Heart right ventricle (tissue), 16 donors: ENCODE data around the gene HNRNPAB. TPM values are rescaled to one million over a fixed set of nuclear protein-coding genes. Genes with fewer than 3 reads are reported as not detected.
A peak's percentile ranks its signal among the peaks of the same experiment; 100 is the strongest.

Source experiments
- ATAC-seq, 8 donors: fragments of 200-7000 bp; cut with Tn5 transposase; one replicate each; pipeline ENCODE4 v1.9.1; 2020; ENCODE audit warnings: mild to moderate bottlenecking in 8 of 8, moderate library complexity in 8 of 8, moderate number of reproducible peaks in 1 of 8
- DNase-seq, 2 donors: peaks; one replicate each; pipeline ENCODE4 v3.0.0-alpha.2; 2020
- H3K27ac ChIP-seq, 10 donors: fragments of 200-600 bp; sonication (generic) in 2 of 10; one replicate each; pipeline versions ENCODE4 v1.5.0 to v1.8.0; 2020 to 2022; ENCODE audit warnings: mild to moderate bottlenecking in 3 of 10
- H3K27me3 ChIP-seq, 7 donors: fragments of 200-600 bp; one replicate each; pipeline ENCODE4 v1.8.0; 2021 to 2022; ENCODE audit warnings: mild to moderate bottlenecking in 2 of 7
- H3K36me3 ChIP-seq, 9 donors: fragments of 200-600 bp; sonication (generic) in 1 of 9; one replicate each; pipeline versions ENCODE4 v1.5.0 to v1.8.0; 2020 to 2022; ENCODE audit warnings: mild to moderate bottlenecking in 2 of 9
- H3K4me1 ChIP-seq, 9 donors: fragments of 200-600 bp; sonication (generic) in 1 of 9; one replicate each; pipeline versions ENCODE4 v1.5.0 to v1.8.0; 2020 to 2022; ENCODE audit warnings: mild to moderate bottlenecking in 4 of 9
- H3K4me3 ChIP-seq, 10 donors: fragments of 200-600 bp; sonication (generic) in 2 of 10; one replicate each; pipeline versions ENCODE4 v1.5.0 to v1.8.0; 2020 to 2022; ENCODE audit warnings: mild to moderate bottlenecking in 7 of 10, moderate library complexity in 2 of 10
- H3K9me3 ChIP-seq, 11 donors: fragments of 200-600 bp in 10 of 11; sonication (generic) in 2 of 11; one replicate each; pipeline versions ENCODE4 v1.5.0 to v1.8.0; 2013 to 2022; ENCODE audit warnings: mild to moderate bottlenecking in 2 of 11, control low read depth in 1 of 11, moderate library complexity in 1 of 11
- CTCF ChIP-seq, 9 donors: fragments of 200-600 bp; sonication (generic) in 2 of 9; IDR thresholded peaks; one replicate each; pipeline versions ENCODE4 v1.5.0 to v1.8.0; 2021 to 2022; ENCODE audit warnings: antibody characterized with exemption in 9 of 9, mild to moderate bottlenecking in 5 of 9, moderate library complexity in 1 of 9
- WGBS, 2 donors: extraction: QIAGEN DNeasy Blood & Tissue Kit; methylation state at CpG; one replicate each; pipeline ENCODE4 v1.1.7; 2013; ENCODE audit warnings: inconsistent platforms in 1 of 2; 5-methylcytosine and 5-hydroxymethylcytosine counted together
- intact Hi-C, 10 donors: fragments of 100-400 bp; cut with DNase I; formaldehyde crosslinking; loops; one replicate each; pipeline versions ENCODE4 v1.11.1 to v1.14.2; 2022
- polyA plus RNA-seq, 2 donors: library from polyadenylated mRNA; stranded (reverse); fragments of 200-250 nt; gene quantifications; one replicate each; pipeline ENCODE4 v1.2.3, GENCODE V29; 2013
- total RNA-seq, 10 donors: library from RNA; stranded (reverse); fragmentation: NEBNext Ultra II Directional in 3 of 10; extraction: Animal tissue kit (Norgen Biotek cat#: 25700) in 3 of 10; gene quantifications; one replicate each; pipeline versions ENCODE4 v1.2.1 to v1.2.4, GENCODE V29; 2021 to 2023
- donor health status: Arrhythmogenic right ventricular cardiomyopathy.
- donor health status: ischemic (EF 13 %, LVEDD 7.1; RV severe dilation, severe dysfunction).
- donor health status: healthy with polysubstance abuse.
- donor health status: DM: no; HTN: yes; CAD: no.
- donor health status: DM: no; HTN: no; CAD: no.
- donor health status: ischemic (EF 25% LVEDD 6.9; RV normal size, moderate dysfunction).
- donor health status: ischemic (EF 25% LVEDD 5.7; RV mildly dilated, moderate dysfunction).
- donor health status: healthy.
- donor health status: DM: yes; HTN: yes; CAD: no.
- donor health status: Ischemic cardiomyopathy.
- donor health status: ischemic (EF 35%, LVEDD 5.7; RV mildly dilated, moderate dysfunction).
- donor health status: nonischemic (EF 11% LVEDD 7.7; RV severe dilation, severe dysfunction).
- donor health status: DM: yes; HTN: yes; CAD: no.
- donor health status: PGD.
- donor health status: ischemic (EF 29% LVEDD 5.4; RV normal size, mild dysfunction).
- donor health status: nonischemic (EF 23%, LVEDD 6.1; RV moderate dilation, normal function).

The HNRNPAB gene
- total and polyA plus RNA-seq, 12 donors, result 70.8 to 140 (median 81.9) TPM

GRCh38 chr5:178244576-178244975, 40.2 kb downstream of the HNRNPAB start:
- ATAC-seq (no peak), DNase-seq (no peak)
- H3K4me3 ChIP-seq, result no peak overlapping the region
- intact Hi-C loops, result no loop called here
- 82 to 87% methylated on average over 2 of the region's 2 CpGs for WGBS, 2 donors
- H3K27me3 ChIP-seq, result no peaks in the 10 kb centered on the region
- no peak for TF ChIP-seq CTCF (IDR thresholded peaks at IDR 0.05)
- no peaks in the 10 kb centered on the region for H3K36me3 ChIP-seq
- H3K27ac ChIP-seq, result peak overlapping the region in 1 of 10 donors; percentile 16
- peaks cover 3 to 30% (median 11%) of the 10 kb centered on the region in 9 donors for H3K4me1 ChIP-seq
- H3K9me3 ChIP-seq, result no peaks in the 10 kb centered on the region

- DNase-seq (no peak), ATAC-seq (no peak)
- Histone ChIP-seq H3K4me3 (no peak overlapping the region), H3K27me3 (no peaks in the 10 kb centered on the region), H3K36me3 (no peaks in the 10 kb centered on the region), H3K4me1 (peaks cover 3 to 25% (median 9%) of the 10 kb centered on the region in 9 donors), H3K27ac (no peak overlapping the region), H3K9me3 (no peaks in the 10 kb centered on the region)
- no peak for TF ChIP-seq CTCF (IDR thresholded peaks at IDR 0.05)
- 81 to 86% methylated on average over 2 of the region's 2 CpGs for WGBS, 2 donors
- intact Hi-C loops, result no loop called here
Observed at GRCh38 chr5:178245389-178245788, 41.1 kb downstream of the HNRNPAB start.

- TF ChIP-seq CTCF (IDR thresholded peaks at IDR 0.05), result no peak
- no peak for ATAC-seq
- Histone ChIP-seq H3K27ac (no peak overlapping the region), H3K9me3 (no peaks in the 10 kb centered on the region), H3K4me3 (no peak overlapping the region), H3K36me3 (no peaks in the 10 kb centered on the region), H3K4me1 (peaks cover 3 to 16% (median 6%) of the 10 kb centered on the region in 9 donors), H3K27me3 (no peaks in the 10 kb centered on the region)
- no peak for DNase-seq
- 82 to 84% methylated on average over 15 of the region's 15 CpGs for WGBS, 2 donors
- intact Hi-C loops, result no loop called here
Observed at GRCh38 chr5:178246624-178247279, 42.4 kb downstream of the HNRNPAB start.

- DNase-seq (no peak), ATAC-seq (no peak)
- Histone ChIP-seq H3K27me3 (no peaks in the 10 kb centered on the region), H3K36me3 (no peaks in the 10 kb centered on the region), H3K4me1 (peaks cover 0 to 10% (median 0%) of the 10 kb centered on the region in 9 donors), H3K27ac (no peak overlapping the region), H3K9me3 (no peaks in the 10 kb centered on the region), H3K4me3 (no peak overlapping the region)
- WGBS, 2 donors, result 75 to 77% methylated on average over 24 of the region's 24 CpGs
- intact Hi-C loops, result no loop called here
- TF ChIP-seq CTCF (IDR thresholded peaks at IDR 0.05), result no peak
Observed at GRCh38 chr5:178247481-178248456, 43.4 kb downstream of the HNRNPAB start.
